Measurements from ENCODE around the gene PPP1R11. TPM values are rescaled to one million over a fixed set of nuclear protein-coding genes. Genes with fewer than 3 reads are reported as not detected.

The PPP1R11 gene
- total RNA-seq, 1 donor: 52.5 TPM

- peak; percentile 97 for DNase-seq (ENCODE audit: low read depth)
- TF ChIP-seq CTCF (IDR thresholded peaks at IDR 0.05; ENCODE audit: insufficient read depth, low read length): no peak
- H3K4me3 ChIP-seq (ENCODE audit: low read depth, low read length): peak within 1 kb of the TSS; percentile 100
Observed at GRCh38 chr6:30061092-30061857, 5.7 kb upstream of the PPP1R11 start, which contains the start of gene POLR1H. Gene POLR1H (plus strand): TSS chr6:30061265. CDS start chr6:30061525, 260 bp downstream.

- no peak for TF ChIP-seq CTCF (IDR thresholded peaks at IDR 0.05; ENCODE audit: insufficient read depth, low read length)
- H3K4me3 ChIP-seq (ENCODE audit: low read depth, low read length): peak overlapping the region; percentile 100
- peak; percentile 31 for DNase-seq (ENCODE audit: low read depth)
Observed at GRCh38 chr6:30061858-30062458, 5.0 kb upstream of the PPP1R11 start.

GRCh38 chr6:30062471-30063178 is 4.4 kb upstream of the PPP1R11 start:
- no peak overlapping the region for H3K4me3 ChIP-seq (ENCODE audit: low read depth, low read length)
- no peak for DNase-seq (ENCODE audit: low read depth)
- no peak for TF ChIP-seq CTCF (IDR thresholded peaks at IDR 0.05; ENCODE audit: insufficient read depth, low read length)

- no peak for TF ChIP-seq CTCF (IDR thresholded peaks at IDR 0.05; ENCODE audit: insufficient read depth, low read length)
- no peak overlapping the region for H3K4me3 ChIP-seq (ENCODE audit: low read depth, low read length)
- DNase-seq (ENCODE audit: low read depth): no peak
Observed at GRCh38 chr6:30063315-30063714, 3.7 kb upstream of the PPP1R11 start.

- no peak for DNase-seq (ENCODE audit: low read depth)
- no peak for TF ChIP-seq CTCF (IDR thresholded peaks at IDR 0.05; ENCODE audit: insufficient read depth, low read length)
- peak overlapping the region; percentile 94 for H3K4me3 ChIP-seq (ENCODE audit: low read depth, low read length)
Observed at GRCh38 chr6:30066082-30066481, 916 bp upstream of the PPP1R11 start.

GRCh38 chr6:30067460-30068139 is 602 bp downstream of the PPP1R11 start:
- no peak for DNase-seq (ENCODE audit: low read depth)
- TF ChIP-seq CTCF (IDR thresholded peaks at IDR 0.05; ENCODE audit: insufficient read depth, low read length): no peak
- peak overlapping the region; percentile 94 for H3K4me3 ChIP-seq (ENCODE audit: low read depth, low read length)
